IPS DF 4.7 (cell line): Measurements from ENCODE around the gene PAQR7.

Experiments used
- DNase-seq: peaks from one replicate; pipeline ENCODE4 v3.0.0-alpha.2; 2013; ENCODE audit warnings: low spot score; ENCODE audit errors: extremely low read depth

The PAQR7 gene

DNA sequence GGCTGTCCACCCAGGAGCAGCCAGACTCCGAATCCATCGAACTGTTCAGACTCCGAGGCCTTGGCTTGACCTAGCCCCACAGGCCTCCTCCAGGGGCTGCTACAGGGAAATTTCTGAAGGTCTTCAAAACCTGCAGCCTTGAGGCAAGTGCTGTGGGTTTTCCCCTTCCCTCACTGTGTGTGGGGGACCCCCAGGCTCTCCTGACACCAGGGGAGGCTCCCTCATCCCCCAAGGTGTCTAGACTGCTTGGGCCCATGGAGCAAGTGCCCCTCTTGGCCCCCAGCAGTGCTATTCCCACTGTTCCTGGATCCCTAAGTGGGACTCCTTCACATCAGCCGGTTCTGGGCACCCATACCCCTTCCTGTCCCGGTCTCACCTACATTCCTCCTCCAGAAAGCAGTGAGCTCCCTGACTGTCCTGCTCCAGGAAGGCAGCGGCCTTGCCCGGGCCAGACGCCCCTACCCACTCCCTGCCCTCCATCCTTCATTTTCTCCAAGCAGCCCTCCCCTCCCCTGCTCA, 814 bp downstream of the PAQR7 start:
- no peak for DNase-seq

DNA sequence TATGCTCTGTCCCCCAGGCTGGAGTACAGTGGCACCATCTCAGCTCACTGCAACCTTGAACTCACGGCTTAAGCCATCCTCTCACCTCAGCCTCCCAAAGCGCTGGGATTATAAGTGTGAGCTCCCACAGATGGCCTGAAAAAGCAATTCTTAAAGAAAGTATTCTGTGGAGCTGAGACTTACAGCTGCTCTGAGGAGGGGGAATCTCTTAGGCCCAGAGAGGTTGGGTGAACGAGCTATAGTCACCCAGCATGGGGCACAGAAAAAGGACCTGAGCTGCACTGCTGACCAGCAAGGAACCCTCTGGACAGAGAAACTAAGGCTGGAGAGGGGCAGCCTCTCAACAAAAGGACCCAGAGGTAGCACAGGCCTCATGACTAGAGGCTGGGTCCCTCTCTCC, 1.3 kb downstream of the PAQR7 start:
- no peak for DNase-seq

- no peak for DNase-seq
These were observed 2.4 kb downstream of the PAQR7 start for GRCh38 chr1:25873120-25873519.

DNA sequence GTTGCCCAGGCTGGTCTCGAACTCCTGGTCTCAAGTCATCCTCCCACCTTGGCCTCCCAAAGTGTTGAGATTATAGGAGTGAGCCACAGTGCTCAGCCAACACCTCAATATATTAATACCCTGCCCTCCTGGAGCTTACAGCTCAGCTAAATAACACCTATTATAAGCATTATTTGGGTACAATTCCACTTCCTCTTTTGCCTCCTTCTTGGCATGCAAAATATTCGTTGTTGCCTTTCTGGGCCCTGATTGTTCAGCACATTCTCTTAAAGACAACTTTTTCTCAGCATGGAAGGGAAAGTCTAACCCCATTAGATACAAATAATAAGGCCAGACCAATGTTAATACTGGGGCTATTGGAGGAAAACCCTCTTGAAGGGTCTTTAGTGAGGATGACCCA, 2.8 kb downstream of the PAQR7 start:
- no peak for DNase-seq

DNA sequence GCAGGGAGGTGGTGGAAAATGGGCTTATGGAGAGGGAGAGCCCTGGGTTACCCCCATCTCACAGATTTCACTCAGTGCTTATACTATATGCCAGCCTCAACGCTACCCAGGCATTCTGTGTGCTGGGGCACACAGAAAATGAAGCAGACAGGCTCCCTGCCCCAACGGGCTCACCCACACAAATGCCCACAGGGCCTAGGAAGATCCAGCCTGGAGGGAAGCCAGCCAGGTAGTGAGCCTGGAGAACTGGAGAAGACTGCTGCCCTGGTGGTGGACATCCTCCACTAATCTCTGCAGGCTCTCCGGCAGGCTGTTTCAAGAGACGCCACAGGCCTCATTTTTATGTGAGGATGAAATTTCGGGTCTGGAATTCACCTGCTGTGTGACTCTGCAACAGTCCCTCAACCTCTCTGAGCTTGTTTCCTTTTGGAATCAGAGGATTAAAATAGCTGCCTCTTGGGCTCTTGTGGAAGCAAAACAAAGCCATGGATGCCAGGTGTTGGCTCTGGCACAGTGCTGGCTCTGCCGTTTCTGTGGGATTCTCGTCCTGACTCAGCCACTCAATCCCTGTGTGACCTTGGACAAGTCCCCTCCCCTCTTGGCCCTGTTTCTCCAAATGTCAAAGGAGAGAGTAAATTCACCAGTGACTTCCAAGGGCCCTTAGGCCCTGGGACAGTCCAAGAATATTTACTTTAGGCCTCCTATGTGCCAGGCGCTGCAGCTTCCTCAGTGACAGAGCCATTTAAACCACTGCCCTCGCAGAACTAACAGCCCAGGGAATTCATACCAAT, 3.6 kb downstream of the PAQR7 start:
- DNase-seq: no peak

- no peak for DNase-seq
These were observed 4.3 kb downstream of the PAQR7 start for GRCh38 chr1:25871086-25871703.

- DNase-seq: no peak
These were observed 4.9 kb downstream of the PAQR7 start for GRCh38 chr1:25870614-25871013.

DNA sequence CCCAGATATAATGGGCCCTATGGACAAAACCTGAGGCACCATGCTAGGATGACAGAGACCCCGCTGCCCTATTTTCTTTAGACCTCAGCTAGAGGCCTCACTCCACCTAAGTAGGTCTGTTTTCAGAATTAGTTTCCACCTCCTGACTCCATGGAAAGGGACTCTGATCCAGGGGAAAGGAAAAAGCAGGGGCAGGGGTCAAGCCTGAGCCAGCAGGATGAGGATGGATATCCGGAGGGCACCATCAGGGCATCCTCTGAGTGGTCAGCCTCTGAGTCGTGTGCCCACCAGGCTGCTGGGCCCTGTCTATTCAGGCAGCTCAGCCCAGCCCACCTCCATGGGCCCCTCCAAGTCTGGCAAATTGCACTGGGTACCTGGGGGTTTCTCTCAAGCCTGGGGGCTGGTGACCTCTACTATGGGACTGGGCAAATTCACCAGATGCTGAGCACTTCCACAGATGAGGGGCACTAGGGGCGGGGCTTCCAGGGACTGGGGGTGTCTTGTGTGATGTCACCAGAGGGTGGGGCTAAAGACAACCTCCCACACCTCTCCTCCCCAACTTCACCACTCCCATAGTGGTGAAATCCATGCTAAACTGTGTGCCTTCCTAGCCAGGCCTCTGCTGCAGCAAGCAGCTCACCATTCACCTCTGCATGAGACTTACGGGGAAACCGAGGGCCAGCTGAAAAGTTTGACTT, 5.5 kb downstream of the PAQR7 start:
- DNase-seq: no peak

- DNase-seq: no peak
These were observed 8.1 kb downstream of the PAQR7 start for GRCh38 chr1:25867210-25867991.

DNA sequence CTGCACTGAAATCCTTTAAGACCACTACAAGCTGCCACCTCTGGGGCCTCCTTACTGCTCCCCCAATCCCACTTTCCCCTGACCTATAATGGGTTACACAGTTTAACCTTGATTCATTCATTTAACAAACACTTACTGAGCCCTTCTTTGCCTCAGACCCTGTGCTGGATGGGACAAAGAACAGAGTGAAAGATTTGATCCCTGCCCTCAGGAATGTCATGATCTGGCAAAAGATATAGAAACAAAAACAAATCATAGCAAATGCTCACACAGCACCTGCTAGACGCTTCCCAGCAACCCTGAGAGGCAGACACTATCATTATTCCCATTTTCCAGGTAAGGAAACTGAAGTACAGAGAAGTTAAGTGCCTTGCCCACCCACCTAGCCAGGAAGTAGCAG, 9.2 kb downstream of the PAQR7 start:
- DNase-seq: no peak

- no peak for DNase-seq
These were observed 11.1 kb downstream of the PAQR7 start for GRCh38 chr1:25864434-25864833.

- no peak for DNase-seq
These were observed 11.8 kb downstream of the PAQR7 start for GRCh38 chr1:25863486-25864262.

DNA sequence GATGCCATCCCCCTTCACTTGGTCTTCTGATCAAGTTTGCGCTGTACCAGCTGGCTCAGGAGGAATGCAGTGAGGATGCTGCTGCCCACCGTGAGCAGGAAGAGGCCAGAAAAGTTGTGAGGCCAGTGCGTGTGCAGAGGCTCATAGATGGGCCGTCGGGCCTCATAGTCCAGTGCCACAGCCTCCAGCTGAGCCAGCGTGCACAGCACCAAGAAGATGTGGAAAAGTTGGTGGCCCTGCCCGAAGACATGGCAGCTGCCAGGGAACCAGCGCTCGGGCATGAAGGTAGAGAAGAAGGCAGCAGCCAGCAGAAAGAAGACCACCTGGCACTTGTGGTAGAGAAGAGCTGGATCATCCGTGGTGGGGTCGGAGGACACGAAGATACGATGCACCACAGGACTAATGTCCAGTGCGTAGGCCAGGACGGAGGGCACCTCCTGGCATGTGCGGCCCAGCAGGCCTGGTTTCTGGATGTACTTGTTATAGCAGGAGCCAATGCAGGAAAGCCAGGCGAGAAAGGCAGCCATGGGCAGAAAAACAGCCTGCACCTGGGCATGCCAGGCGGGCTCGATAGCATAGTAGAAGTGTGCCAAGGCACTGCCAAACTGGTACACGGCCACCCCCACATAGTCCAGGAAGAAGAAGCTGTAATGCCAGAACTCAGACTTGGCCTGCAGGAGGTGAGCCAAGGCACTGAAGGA, 12.6 kb downstream of the PAQR7 start:
- no peak for DNase-seq

GRCh38 chr1:25861316-25862286, 13.9 kb downstream of the PAQR7 start:
- DNase-seq: no peak

DNA sequence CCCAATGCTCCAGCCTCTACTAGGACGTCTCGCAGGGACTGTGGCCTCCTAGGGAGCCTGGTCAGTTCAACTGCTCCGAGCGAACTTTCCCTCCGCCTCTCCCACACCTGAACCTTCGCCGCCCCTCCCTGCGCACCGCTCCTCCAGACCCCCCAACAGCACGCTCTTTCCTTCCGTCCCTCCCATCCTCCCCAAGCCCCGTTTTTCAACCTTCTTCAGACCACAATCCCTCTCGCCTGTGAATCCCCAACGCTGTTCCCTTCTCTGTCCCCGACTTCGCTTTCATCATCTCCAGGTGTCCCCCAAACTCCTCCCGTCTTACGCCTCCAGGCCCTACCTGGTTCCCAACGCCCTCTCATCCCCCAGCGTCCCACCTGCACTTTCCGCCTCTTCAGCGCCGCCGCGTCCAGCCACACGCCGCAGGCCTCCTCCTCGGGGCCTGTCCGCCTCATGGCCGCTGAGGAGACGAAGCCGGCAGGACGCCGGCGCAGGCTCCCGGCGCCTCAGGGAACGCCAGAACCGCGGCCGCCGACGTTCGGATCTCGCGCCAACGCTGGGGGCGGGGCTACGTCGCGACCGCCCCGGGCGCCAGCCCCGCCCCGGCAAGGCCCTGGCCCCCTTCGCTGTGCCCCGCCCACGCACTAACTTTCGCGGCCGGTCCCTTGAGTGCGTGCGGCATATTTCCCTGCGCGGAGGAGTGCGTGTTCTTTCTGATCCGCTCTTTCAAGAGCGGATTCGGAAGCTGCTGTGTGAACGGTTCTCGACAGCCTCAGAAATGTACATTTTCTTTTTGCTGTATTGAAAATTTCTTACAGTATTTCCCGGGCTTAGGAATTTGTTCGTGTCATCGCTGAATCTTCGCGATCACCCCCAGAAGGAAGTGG, 16.4 kb downstream of the PAQR7 start, which contains the start of gene AUNIP:
TSS of gene AUNIP (minus strand) at position 552 of the 884 bp plus-strand sequence. CDS start at position 452, 100 bp downstream.
- no peak for DNase-seq

DNA sequence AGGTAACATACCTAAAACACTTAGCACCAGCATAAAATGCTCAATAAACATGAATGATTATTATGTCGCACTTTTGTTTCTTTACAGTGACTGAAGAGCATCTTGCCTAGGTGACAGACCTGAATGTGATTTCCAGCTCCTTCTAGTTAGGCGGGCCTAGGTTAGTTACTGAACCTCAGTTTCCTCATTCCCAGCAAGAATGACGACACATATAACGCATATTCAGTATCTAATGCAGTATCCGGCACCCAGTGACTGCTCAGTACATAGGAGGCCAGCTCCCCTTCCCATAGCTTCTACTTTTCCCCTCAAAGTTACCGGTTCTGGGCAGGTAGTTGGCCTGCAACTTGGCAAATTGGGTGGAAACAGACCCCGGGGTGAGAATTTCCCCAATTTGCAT, 17.0 kb downstream of the PAQR7 start:
- no peak for DNase-seq

- no peak for DNase-seq
These were observed 18.7 kb downstream of the PAQR7 start for GRCh38 chr1:25856856-25857255.

DNA sequence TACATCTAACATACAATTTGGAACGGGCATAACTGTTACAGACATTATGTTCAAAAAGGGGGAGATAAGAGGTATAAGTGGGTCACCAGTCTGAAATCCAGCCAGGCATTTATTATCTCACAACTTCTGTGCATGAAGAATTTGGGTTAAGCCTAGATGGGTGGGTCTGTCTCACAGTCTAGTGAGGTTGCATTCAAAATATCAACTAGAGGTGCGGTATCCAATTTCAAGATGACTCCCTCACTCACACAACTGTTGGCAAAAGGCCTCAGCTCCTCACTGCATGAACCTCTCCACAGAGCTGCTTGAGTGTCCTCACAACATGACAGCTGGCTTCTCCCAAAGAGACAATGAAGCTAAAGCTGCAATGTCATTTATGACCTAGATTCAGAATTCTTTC, 21.0 kb downstream of the PAQR7 start:
- DNase-seq: no peak
